ENCODE data around the gene KCNH2.
"Not testable (repeated sequence)": the region's sequence is repeated elsewhere in the genome, so short reads cannot be mapped to it uniquely, and the experiment has no call there.

Gene KCNH2, protein sequence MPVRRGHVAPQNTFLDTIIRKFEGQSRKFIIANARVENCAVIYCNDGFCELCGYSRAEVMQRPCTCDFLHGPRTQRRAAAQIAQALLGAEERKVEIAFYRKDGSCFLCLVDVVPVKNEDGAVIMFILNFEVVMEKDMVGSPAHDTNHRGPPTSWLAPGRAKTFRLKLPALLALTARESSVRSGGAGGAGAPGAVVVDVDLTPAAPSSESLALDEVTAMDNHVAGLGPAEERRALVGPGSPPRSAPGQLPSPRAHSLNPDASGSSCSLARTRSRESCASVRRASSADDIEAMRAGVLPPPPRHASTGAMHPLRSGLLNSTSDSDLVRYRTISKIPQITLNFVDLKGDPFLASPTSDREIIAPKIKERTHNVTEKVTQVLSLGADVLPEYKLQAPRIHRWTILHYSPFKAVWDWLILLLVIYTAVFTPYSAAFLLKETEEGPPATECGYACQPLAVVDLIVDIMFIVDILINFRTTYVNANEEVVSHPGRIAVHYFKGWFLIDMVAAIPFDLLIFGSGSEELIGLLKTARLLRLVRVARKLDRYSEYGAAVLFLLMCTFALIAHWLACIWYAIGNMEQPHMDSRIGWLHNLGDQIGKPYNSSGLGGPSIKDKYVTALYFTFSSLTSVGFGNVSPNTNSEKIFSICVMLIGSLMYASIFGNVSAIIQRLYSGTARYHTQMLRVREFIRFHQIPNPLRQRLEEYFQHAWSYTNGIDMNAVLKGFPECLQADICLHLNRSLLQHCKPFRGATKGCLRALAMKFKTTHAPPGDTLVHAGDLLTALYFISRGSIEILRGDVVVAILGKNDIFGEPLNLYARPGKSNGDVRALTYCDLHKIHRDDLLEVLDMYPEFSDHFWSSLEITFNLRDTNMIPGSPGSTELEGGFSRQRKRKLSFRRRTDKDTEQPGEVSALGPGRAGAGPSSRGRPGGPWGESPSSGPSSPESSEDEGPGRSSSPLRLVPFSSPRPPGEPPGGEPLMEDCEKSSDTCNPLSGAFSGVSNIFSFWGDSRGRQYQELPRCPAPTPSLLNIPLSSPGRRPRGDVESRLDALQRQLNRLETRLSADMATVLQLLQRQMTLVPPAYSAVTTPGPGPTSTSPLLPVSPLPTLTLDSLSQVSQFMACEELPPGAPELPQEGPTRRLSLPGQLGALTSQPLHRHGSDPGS

DNA sequence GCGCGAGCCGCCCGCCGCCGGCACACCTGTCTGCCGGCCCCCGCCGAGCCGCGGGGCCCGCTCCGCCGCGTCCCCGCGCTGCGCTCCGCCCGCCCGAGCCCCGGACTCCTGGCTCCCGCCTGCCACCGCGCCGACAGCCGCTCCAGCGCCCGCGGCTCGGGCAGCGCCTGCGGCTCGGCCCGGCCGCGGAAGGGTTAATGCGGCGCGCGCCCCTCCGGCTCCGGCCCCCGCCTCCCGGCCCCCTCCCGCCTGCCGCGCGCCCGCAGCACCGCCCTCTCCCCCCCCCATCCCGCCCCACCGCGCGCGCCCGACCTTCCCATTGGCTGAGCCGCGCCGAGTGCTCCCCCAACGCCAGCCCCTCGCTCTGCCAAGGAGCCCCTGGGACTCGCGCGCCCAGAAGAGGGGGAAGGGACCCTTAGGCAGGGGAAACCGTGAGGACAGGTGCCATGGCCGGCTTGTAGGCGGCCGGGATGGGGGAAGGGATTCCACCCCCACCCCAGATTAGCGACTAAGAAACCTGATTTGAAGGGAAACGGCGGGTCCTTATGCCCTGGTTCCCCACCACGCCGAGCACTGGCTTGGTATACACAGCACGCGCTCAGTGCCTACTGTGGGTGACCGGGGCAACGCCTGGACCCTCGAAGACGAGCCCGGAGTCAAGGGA, at the start of gene KCNH2:
KCNH2 (minus strand) TSS at position 196 of the 664 bp plus-strand sequence. CDS start 408 bp downstream, outside the sequence.
- DNase-seq, result peak; percentile 43

DNA sequence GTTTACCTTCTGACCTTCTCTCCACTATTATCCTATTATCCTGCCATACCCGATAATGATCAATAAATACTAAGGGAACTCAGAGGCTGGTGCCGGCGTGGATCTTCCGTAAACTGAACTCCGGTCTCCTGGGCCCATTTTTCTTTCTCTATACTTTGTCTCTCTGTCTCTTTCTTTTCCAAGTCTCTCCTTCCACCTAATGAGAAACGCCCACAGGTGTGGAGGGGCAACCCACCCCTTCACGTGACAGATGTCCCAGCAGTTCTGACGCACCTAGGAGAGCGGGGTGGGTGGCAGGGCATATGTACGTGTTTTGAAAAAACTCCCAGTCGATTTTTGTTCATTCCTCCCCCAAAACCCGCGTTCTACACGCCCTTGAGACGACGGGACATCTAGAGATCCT, 49.6 kb upstream of the KCNH2 start:
- not testable (repeated sequence) for DNase-seq

DNA sequence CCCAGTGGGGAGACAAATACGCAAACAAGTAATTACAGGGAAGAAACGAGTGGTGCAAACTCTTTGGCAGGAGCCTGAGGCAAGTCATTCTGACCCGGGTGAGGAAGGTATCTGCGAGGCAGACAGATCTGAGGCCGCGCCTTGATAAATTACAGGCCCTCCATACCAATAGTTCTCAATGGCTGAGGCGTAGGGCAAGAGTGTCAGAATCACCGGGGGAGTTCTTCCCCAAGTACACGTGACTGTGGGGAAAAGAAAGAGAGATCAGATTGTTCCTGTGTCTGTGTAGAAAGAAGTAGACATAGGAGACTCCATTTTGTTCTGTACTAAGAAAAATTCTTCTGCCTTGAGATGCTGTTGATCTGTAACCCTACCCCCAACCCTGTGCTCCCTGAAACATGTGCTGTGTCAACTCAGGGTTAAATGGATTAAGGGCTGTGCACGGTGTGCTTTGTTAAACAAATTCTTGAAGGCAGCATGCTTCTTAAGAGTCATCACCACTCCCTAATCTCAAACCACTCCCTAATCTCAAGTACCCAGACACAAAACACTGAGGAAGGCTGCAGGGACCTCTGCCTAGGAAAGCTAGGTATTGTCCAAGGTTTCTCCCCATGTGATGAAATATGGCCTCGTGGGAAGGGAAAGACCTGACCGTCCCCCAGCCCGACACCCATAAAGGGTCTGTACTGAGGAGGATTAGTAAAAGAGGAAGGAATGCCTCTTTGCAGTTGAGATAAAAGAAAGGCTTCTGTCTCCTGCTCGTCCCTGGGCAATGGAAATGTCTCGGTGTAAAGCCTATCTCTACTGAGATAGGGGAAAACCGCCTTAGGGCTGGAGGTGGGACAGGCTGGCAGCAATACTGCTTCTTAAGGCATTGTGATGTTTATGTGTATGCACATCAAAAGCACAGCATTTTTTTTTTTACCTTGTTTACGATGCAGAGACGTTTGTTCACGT, 48.9 kb upstream of the KCNH2 start:
- DNase-seq, result not testable (repeated sequence)

DNA sequence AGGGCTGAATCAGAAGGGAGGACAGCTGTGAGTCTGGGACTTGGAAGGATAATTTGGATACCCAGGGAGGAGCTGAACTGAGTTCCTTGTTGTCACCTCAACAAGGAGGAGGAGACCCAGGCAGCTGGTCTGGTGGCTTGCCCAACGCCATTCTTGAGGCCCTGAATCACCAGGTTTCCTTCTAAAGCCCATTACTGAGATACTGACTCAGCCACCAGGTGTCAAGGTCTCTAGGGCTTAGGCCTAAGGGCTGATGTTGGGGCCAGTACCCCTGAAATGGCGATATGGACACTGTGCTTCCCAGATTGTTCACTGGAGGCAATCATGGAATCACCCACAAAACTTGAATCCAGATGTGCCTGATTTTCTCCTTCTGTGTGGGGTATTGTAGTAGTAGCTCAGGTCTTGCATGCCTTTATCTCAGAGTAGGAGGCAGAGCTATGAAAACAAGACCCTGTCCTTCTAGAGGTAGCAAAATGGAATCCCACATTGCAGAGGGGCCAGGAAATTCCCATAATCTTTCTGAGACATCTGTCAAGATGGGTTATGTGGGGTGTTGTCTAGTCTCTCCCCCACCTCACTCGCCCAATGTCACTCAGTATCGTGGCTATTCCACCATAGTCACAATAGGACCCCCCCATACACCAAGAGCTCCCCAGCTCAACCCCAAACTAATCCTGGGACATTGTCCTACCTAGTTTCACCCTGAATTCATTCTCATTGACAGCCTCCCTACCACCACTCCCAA, 48.0 kb upstream of the KCNH2 start:
- DNase-seq, result no peak

DNA sequence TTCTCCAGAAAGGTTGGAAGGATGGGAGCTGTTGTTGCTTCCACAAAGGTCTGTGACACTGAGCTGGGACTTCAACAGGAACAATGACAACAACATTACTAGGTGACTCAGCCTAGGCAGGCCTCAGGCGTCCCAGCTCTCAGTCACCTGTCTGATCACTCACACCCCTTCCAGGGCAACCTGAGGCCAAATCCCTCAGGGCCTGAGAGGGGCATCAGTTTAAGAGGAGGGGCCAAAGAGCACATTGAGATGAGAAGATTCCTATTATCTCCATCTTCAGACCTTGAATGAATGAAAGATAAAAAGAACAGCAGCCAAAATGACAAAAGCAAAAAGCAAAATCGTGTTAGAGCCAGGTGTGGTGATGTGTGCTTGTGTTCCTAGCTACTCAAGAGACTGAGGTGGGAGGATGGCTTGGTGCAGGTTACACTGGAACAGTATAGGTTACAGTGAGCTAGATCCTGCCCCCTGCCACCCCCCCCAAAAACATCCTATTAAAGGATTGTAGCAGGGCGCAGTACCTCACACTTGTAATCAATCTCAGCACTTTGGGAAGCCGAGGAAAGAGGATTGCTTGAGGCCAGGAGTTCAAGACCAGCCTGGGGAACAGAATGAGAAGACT, 46.4 kb upstream of the KCNH2 start, which contains the start of gene ATG9B:
ATG9B (minus strand) TSS at position 60 of the 622 bp plus-strand sequence. CDS start 71 bp downstream, outside the sequence.
- no peak for DNase-seq

DNA sequence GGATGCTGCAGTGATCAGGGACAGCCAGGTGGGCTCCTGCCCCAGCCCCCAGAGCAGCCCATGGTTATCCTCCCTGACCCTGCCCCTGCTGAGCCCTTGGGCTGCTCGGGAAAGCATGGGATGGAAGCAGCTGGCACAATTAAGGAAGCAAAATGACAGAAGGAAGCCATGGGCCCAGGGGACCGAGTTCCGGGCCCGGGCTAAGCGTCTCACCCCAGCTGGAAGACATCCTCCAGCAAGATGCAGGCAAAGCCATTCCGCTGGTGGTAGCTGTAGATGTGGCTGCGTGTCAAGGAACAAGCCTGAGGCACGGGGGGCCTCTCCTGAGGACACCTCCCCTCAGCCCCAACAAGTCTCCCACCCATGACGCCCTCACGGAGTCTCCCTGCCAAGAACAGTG, 45.1 kb upstream of the KCNH2 start:
- no peak for DNase-seq

DNA sequence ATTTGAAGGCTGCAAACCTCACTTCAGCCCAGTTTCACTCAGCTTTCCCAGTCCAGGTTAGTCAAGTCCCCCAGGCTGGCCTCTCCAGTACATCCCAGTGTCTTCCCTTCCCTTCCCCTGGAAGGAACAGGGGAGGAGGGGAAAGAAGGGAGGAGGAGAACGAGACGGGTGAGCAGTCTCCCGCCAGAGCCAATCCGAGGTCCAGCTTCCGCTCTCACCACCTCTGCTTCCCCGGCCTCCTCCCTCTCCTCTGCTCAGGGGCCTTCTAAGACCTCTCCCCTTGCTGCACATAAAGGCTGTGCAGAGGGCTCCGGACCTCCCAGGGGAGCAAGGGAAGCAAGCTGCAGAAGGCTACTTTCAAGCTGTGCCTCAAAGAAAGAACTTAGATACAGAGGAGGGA, 42.1 kb upstream of the KCNH2 start:
- DNase-seq, result no peak

DNA sequence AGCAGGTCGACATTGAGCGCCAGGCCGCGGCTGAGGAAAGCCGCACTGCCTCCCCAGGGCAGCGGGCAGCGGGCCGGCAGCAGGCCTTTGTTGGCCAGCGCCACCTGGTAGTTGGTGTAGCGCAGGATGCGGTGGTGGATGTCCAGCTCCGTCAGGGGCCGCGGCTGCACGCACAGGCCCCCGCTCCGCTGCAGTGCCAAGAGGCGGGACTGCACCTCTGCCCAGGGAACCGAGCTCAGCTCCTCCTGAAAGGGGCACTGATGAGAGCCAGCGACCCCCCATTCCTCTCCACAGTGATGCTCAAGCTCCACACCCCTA, 41.0 kb upstream of the KCNH2 start:
- DNase-seq, result no peak

DNA sequence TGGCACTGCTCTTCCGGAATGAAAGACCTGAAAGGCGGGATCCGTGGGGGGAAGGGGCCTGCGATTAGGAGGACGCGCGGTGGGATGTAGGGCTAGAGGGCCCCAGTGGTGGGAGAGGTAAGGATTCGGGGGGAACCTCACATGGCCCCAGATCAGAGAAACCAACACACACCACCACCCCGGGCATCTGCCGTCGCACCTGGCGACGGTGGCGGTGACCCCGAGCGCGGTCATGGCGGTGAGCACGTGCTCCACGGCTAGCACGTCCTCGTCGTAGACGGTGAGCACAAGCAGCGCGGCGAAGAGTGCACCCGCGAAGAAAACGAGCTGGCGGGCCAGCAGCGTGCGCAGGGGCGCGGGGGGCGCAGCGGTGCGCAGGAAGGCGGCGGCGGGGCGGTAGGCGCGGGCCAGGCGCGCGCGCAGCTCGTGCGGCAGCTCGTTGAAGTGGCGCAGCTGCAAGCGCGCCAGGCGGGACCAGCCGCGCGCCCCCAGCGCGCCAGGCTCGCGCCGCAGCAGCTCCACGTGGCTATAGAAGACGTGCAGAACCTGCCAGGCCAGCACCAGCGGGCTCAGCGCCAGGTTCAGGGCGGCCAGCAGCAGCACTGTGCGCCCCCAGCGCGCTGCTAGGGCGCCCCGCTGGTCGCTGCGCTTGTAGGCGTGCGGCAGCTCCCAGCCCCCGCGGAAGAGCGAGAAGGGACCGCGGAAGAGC, 40.5 kb upstream of the KCNH2 start:
- DNase-seq, result peak; percentile 43

DNA sequence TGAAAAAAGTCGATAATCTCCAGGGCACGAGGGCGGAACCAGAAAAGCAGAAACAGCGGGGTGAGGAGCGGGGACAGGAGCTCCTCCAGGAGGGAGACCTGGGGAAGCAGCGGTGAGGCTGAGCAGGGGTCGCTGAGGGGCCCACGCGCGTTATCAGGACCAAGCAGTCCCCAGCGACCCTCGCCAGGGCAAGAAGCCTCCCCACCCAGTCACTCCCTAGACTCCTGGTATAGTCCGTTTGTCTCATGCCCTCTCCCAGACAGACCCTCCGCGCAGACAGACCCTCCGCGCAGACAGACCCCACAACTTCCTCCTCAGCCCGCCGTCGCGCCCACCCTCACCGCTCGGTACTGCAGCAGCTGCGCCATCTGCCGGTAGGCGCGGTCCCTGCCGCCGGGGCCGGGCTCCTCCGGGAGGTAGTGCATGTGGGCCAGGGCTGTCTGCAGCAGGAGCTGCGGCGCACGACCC, 39.9 kb upstream of the KCNH2 start:
- DNase-seq, result peak; percentile 87

DNA sequence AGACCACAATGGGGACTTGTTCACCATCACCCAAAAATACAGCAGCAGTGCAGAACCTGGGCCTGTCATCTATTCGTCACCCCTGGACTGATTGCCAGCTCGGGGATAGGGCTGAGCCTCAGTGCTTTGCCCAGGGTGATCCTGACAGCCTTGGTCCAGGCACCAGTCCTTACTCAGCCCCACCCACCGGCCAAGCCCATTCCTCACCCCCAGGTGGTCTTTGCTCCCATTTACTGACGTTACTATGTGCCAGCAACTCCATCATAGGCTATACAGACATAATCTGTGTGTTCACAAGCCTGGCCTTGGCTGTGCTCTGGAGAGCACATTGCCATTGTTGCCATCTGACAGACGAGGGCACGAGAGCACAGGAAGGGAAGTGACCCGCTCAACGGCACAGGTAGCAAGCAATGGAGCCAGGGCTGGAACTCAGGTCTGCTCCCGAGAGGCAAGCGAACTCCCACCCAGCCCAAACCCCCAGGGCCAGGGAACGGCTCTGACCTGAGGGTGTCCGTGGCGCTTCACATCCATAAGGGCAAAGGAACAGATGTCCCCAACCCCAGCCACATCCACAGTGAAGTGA, 39.3 kb upstream of the KCNH2 start:
- no peak for DNase-seq

DNA sequence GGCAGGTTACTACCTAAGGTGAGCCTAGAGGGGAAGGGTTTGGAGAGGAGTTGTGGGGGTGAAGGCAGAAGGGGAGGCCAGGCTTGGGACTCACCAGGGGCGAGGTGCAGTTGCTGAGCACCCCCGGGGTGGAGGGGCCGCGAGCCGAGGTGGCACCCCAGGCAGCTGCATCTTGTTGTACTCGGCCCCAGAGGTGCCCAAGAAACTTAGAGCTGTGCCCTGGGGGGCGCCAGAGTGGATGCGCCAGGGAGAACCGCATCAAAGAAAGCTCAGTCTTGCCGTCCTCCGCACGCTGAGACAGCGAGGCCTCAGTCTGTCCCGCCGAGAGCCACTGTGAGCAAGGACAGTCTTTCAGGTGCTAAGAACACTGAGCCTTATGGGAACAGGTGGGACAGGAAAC, 38.8 kb upstream of the KCNH2 start:
- DNase-seq, result no peak

DNA sequence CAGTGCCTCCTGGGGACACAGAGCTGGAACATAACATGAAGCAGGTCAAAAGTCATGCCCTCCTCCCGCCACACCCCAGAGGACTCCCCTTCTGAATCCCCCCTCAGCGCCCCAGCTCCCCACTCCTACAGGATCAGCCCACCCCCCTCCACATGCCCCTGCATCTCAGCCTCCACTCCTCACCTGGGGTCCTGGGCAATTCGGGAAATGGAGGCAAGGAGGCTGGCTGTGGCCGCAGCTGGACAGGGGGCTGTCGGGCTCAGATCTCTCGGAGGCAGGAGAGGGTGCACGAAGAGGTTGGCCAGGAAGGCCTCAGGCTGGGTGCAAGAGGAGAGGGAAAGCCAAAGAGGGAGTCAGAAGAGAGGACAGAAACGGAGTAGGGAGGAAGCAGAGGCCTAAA, 38.4 kb upstream of the KCNH2 start:
- no peak for DNase-seq

DNA sequence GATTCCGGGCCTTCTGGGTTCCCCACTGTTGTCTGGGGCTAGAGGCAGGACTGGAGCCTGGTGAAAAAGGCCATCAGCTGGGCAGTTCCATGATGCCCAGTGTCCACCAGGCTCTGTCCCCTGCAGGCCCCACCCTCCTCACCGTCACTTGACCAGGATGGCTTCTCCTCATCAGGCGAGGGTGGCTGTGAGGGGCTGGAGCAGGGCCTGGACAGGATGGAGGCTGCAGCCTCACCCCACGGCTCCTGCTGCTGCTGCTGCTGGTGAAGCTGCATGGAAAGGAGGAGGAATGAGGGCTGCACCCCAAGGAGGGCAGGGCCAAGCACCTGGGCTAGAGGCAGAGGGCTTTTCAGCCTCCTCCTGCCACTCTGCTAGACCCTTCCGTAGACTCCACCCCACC, 37.8 kb upstream of the KCNH2 start:
- DNase-seq, result no peak

DNA sequence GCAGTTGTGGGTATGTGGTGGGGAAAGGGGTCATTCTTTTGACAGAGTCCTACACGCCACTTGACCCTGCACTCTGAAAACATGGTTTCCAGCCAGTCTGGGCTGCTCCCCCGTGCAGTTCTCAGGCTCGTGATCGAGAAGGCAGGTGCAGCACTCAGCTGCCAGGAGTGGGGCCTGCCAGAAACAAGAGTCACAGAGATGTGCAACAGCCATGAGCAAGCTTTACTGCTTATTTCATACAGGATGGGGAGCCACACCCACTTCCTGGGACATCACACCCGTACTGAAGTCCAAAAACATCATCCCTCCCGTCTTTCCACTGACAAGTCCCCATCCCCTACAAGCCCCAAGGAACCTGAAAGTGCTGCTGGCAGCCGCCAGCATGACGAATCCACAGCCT, 36.8 kb upstream of the KCNH2 start:
- DNase-seq, result no peak

DNA sequence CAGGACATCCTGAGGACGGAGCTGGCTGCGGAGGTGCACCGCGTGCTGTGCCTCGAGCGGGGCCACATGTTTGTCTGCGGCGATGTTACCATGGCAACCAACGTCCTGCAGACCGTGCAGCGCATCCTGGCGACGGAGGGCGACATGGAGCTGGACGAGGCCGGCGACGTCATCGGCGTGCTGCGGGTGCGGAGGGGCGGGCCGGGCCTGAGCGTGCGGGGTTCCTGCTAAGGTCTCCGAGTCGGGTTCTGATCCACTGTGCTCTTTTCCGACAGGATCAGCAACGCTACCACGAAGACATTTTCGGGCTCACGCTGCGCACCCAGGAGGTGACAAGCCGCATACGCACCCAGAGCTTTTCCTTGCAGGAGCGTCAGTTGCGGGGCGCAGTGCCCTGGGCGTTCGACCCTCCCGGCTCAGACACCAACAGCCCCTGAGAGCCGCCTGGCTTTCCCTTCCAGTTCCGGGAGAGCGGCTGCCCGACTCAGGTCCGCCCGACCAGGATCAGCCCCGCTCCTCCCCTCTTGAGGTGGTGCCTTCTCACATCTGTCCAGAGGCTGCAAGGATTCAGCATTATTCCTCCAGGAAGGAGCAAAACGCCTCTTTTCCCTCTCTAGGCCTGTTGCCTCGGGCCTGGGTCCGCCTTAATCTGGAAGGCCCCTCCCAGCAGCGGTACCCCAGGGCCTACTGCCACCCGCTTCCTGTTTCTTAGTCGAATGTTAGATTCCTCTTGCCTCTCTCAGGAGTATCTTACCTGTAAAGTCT, 35.8 kb upstream of the KCNH2 start:
- peak; percentile 73 for DNase-seq

DNA sequence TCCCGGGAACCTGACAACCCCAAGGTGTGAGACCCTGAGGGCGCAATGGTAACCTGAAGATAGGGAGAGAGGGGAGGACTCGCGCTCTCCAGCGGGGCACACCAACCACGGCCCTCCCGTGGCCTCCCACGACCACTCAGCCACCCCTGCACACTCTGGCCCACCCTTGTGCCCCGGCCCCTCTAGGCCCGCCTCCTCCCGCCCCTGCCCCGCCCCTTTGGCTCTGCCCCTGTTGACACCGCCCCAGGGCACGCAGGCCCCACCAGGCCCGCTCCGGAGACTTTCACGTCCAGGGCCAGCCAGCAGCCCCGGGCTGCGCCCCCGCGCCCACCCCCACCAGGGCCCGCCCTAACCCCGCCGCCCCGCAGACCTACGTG, 35.2 kb upstream of the KCNH2 start:
- DNase-seq, result peak; percentile 39

DNA sequence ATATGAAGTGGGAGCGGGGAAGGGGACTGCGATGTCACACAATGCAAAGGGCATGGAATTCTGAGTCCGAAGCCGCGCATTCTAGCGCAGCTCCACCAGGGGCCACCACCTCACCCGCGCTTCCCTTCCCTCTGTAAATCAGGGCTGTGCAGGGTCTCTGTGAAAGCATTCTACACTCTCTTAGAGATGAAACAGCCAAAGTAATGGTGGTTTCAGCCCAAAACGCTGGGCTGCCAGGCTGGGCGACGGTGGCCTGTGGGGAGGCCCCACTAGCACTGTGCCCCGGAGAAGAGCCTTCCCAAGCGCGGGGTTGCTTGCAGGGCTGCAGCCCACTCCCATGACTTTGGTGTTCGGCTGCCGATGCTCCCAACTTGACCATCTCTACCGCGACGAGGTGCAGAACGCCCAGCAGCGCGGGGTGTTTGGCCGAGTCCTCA, 34.8 kb upstream of the KCNH2 start:
- no peak for DNase-seq
